ENCODE data around the gene ANKRD23. TPM values are rescaled to one million over a fixed set of nuclear protein-coding genes. Genes with fewer than 3 reads are reported as not detected.

The ANKRD23 gene
- total RNA-seq, 2 experiments from 2014 or later: 6.2 to 10.4 TPM

DNA sequence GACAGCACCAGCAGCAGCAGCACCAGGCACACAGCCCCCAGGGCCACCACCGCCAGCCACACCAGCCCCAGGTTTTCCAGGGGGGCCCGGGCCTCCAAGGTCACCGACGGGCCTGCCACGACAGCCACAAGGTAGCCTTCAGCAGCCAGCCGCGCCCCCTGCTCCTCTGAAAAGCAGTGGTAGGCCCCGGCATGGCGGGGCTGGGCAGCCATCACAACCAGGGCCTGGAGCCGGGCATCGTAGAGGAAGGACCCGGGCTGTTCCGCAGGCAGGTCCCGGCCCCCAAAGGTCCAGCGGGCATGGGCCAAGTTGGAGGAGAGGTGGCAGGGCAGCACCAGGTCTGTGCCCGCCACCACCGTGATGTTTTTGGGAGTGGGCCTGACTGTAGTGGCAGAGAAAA, 17.3 kb upstream of the ANKRD23 start:
- peaks cover 53% of the 10 kb centered on the region for H3K36me3 Mint-ChIP-seq (ENCODE audit: low read depth)

DNA sequence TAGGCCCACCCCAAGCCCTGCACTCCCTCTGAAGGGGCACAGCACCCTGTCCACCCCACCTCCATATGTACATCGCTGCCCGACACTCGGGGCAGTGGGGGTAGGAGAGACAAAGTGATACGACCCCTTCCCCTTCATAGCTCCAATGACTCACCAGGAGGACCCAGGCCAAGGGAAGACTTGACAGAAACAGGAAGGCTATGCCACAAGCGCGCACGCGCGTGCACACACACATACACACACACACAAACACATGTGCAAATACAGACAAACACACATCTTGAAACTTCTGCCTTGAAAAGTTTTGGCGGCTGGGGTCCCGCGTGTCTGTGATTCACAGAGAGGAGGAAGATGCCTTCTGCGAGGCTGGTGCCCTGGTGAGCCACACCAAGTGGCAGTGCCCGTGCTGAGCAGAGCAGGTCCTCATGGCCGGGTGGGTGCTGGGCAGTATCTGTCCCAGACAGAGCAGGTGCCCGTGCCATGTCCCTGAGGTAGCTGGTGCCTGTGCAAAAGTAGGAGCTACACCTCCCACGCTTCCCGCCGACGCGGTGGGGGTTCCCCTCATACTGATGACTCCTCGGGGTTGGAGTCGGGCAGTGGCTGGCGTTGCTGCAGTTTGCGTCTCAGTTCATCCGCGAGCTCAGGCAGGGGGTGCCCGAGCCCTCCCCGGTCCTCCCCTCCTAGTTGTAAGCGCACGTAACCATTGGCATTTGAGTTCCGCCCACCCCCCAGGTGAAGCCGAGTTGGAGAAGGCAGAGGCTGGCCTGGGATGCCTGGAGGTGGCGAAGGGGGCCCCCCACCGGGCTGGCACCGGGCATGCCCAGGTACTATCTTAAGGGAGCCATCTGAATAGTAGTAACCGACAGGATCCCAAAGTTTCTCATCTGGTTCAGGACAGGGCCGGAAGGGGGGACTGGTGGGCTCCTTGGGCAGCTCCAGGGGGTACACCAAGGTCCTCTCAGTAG, 16.5 kb upstream of the ANKRD23 start:
- ATAC-seq (ENCODE audit: poor library complexity) (no peak), DNase-seq (peak in 7 of 14 experiments; percentile 22 to 65 (median 38))
- intact Hi-C loops (cut with DNase I, micrococcal nuclease): no loop called here
- H3K27ac Mint-ChIP-seq: peak overlapping the region; percentile 74
- ChIA-PET CTCF (interaction anchor here (1.6 to 3.3 kb wide), 2 partner anchors 10 to 91 kb away, joined by 4 to 40 read pairs; no protein-coding TSS in a partner anchor), POLR2A (interaction anchor here (1.3 to 6.5 kb wide), 3 partner anchors 9 to 102 kb away, joined by 3 to 116 read pairs (median 8); no protein-coding TSS in a partner anchor)
- peaks cover 44% of the 10 kb centered on the region for H3K36me3 ChIP-seq (ENCODE audit: insufficient read depth, low read length)
- no peak overlapping the region for H3K27ac ChIP-seq (ENCODE audit: low read depth in 1 of 2, low read length in 2 of 2)
- H3K27me3 Mint-ChIP-seq: no peaks in the 10 kb centered on the region
- no peaks in the 10 kb centered on the region for H3K27me3 ChIP-seq (ENCODE audit: control insufficient read depth in 1 of 2, insufficient read depth in 2 of 2, low read length in 2 of 2)
- H3K4me3 ChIP-seq (ENCODE audit: low read length): no peak overlapping the region
- no peaks in the 10 kb centered on the region for H3K9me3 ChIP-seq (ENCODE audit: control insufficient read depth in 1 of 2, insufficient read depth in 1 of 2, low read length in 2 of 2)
- H3K9me3 Mint-ChIP-seq: no peaks in the 10 kb centered on the region
- TF ChIP-seq, protein P1, sequence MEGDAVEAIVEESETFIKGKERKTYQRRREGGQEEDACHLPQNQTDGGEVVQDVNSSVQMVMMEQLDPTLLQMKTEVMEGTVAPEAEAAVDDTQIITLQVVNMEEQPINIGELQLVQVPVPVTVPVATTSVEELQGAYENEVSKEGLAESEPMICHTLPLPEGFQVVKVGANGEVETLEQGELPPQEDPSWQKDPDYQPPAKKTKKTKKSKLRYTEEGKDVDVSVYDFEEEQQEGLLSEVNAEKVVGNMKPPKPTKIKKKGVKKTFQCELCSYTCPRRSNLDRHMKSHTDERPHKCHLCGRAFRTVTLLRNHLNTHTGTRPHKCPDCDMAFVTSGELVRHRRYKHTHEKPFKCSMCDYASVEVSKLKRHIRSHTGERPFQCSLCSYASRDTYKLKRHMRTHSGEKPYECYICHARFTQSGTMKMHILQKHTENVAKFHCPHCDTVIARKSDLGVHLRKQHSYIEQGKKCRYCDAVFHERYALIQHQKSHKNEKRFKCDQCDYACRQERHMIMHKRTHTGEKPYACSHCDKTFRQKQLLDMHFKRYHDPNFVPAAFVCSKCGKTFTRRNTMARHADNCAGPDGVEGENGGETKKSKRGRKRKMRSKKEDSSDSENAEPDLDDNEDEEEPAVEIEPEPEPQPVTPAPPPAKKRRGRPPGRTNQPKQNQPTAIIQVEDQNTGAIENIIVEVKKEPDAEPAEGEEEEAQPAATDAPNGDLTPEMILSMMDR (IDR thresholded peaks at IDR 0.05): no peak
- H3K4me1 ChIP-seq (ENCODE audit: insufficient read depth, low read length): peaks cover 53% of the 10 kb centered on the region
- peaks cover 47% of the 10 kb centered on the region for H3K4me1 Mint-ChIP-seq (ENCODE audit: low read depth)
- H3K36me3 Mint-ChIP-seq (ENCODE audit: low read depth): peaks cover 46% of the 10 kb centered on the region
- H3K4me3 Mint-ChIP-seq: peak overlapping the region; percentile 92

More for the DNA sequence above, 17.3 kb upstream of the ANKRD23 start:
- CTCF ChIA-PET: interaction anchor here (1.6 kb wide), 1 partner anchor 10 kb away, joined by 4 read pairs; no protein-coding TSS in a partner anchor
- Histone ChIP-seq H3K4me3 (ENCODE audit: low read length) (no peak overlapping the region), H3K27ac (ENCODE audit: low read depth in 1 of 2, low read length in 2 of 2) (no peak overlapping the region), H3K27me3 (ENCODE audit: control insufficient read depth in 1 of 2, insufficient read depth in 2 of 2, low read length in 2 of 2) (no peaks in the 10 kb centered on the region), H3K36me3 (ENCODE audit: insufficient read depth, low read length) (peaks cover 51% of the 10 kb centered on the region), H3K9me3 (ENCODE audit: control insufficient read depth in 1 of 2, insufficient read depth in 1 of 2, low read length in 2 of 2) (no peaks in the 10 kb centered on the region), H3K4me1 (ENCODE audit: insufficient read depth, low read length) (peaks cover 56% of the 10 kb centered on the region)
- Mint-ChIP-seq H3K4me3 (no peak overlapping the region), H3K27ac (no peak overlapping the region), H3K9me3 (no peaks in the 10 kb centered on the region), H3K27me3 (no peaks in the 10 kb centered on the region), H3K4me1 (ENCODE audit: low read depth) (peaks cover 52% of the 10 kb centered on the region)
- DNase-seq (no peak), ATAC-seq (ENCODE audit: poor library complexity) (no peak)
- TF ChIP-seq, protein P1 (IDR thresholded peaks at IDR 0.05): no peak
- intact Hi-C loops (cut with DNase I, micrococcal nuclease): no loop called here
- POLR2A ChIA-PET: interaction anchor here (1.3 to 6.5 kb wide), 3 partner anchors 8 to 101 kb away, joined by 3 to 116 read pairs (median 8); no protein-coding TSS in a partner anchor

DNA sequence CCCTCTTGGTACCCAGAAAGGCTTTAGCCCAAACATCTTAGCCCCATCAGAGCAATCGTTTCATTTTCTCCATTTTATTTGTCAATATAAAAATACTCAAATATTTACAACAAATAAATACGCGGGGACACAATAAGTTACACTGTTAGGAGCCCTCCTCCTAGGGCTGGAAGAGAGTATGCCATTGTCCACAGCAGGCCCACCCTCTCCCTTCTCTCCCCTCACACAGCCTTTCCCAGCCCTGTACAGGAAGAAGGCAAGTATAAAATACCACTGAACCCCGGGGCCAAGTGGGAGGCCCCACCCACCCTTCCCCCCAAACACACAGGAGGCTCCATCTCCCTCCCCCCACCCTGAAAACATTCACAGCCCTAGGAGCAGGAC, 15.9 kb upstream of the ANKRD23 start:
- TF ChIP-seq, protein P1 (IDR thresholded peaks at IDR 0.05): no peak
- Histone ChIP-seq H3K4me1 (ENCODE audit: insufficient read depth, low read length) (peaks cover 51% of the 10 kb centered on the region), H3K9me3 (ENCODE audit: control insufficient read depth in 1 of 2, insufficient read depth in 1 of 2, low read length in 2 of 2) (no peaks in the 10 kb centered on the region), H3K36me3 (ENCODE audit: insufficient read depth, low read length) (peaks cover 37% of the 10 kb centered on the region), H3K4me3 (ENCODE audit: low read length) (no peak overlapping the region), H3K27me3 (ENCODE audit: control insufficient read depth in 1 of 2, insufficient read depth in 2 of 2, low read length in 2 of 2) (no peaks in the 10 kb centered on the region), H3K27ac (ENCODE audit: low read depth in 1 of 2, low read length in 2 of 2) (no peak overlapping the region)
- Mint-ChIP-seq H3K27ac (peak overlapping the region; percentile 74), H3K4me1 (ENCODE audit: low read depth) (peaks cover 52% of the 10 kb centered on the region), H3K4me3 (peak overlapping the region; percentile 92), H3K36me3 (ENCODE audit: low read depth) (peaks cover 48% of the 10 kb centered on the region), H3K9me3 (no peaks in the 10 kb centered on the region), H3K27me3 (no peaks in the 10 kb centered on the region)
- intact Hi-C loops (cut with DNase I, micrococcal nuclease): loop anchor here (5.0 kb wide), 3 partner anchors 42 to 253 kb away; partner anchors contain the start of genes CNNM3 (in 2 of the 2) and ANKRD36 (in 1 of the 2)
- ChIA-PET POLR2A (interaction anchor here (1.5 to 6.5 kb wide), 2 partner anchors 9 to 102 kb away, joined by 8 to 116 read pairs; no protein-coding TSS in a partner anchor), CTCF (interaction anchor here (3.3 kb wide), 1 partner anchor 91 kb away, joined by 40 read pairs; no protein-coding TSS in a partner anchor)
- DNase-seq (no peak), ATAC-seq (ENCODE audit: poor library complexity) (no peak)

Measured in CD4-positive, alpha-beta T cell (primary cell).